ENCODE measurements around the gene PPP4R3A. TPM values are rescaled to one million over a fixed set of nuclear protein-coding genes. Genes with fewer than 3 reads are reported as not detected.
"Not testable (repeated sequence)": the region's sequence is repeated elsewhere in the genome, so short reads cannot be mapped to it uniquely, and the experiment has no call there.

Gene PPP4R3A
- total RNA-seq, result 49.0 and 65.7 TPM in 2 replicates

GRCh38 chr14:91510171-91511042 is at the start of gene PPP4R3A:
Gene PPP4R3A (minus strand): TSS chr14:91510310. CDS start chr14:91509647, 663 bp downstream.
- DNase-seq (ENCODE audit: low read depth in 2 of 2), result peak; percentile 98

GRCh38 chr14:91555531-91555930 is 45.4 kb upstream of the PPP4R3A start:
- DNase-seq (ENCODE audit: low read depth in 2 of 2), result no peak

GRCh38 chr14:91554535-91555332 is 44.6 kb upstream of the PPP4R3A start:
- no peak for DNase-seq (ENCODE audit: low read depth in 2 of 2)

- DNase-seq (ENCODE audit: low read depth in 2 of 2), result no peak
Measured at GRCh38 chr14:91548108-91548507, 38.0 kb upstream of the PPP4R3A start.

GRCh38 chr14:91545946-91546716 is 36.0 kb upstream of the PPP4R3A start:
- no peak for DNase-seq (ENCODE audit: low read depth in 2 of 2)

- DNase-seq (ENCODE audit: low read depth in 2 of 2), result no peak
Measured at GRCh38 chr14:91545204-91545603, 35.1 kb upstream of the PPP4R3A start.

GRCh38 chr14:91536327-91536726 is 26.2 kb upstream of the PPP4R3A start:
- no peak for DNase-seq (ENCODE audit: low read depth in 2 of 2)

- DNase-seq (ENCODE audit: low read depth in 2 of 2), result not testable (repeated sequence)
Measured at GRCh38 chr14:91534059-91534458, 23.9 kb upstream of the PPP4R3A start.

- no peak for DNase-seq (ENCODE audit: low read depth in 2 of 2)
Measured at GRCh38 chr14:91533623-91534022, 23.5 kb upstream of the PPP4R3A start.

GRCh38 chr14:91523972-91524371 is 13.9 kb upstream of the PPP4R3A start:
- no peak for DNase-seq (ENCODE audit: low read depth in 2 of 2)

- no peak for DNase-seq (ENCODE audit: low read depth in 2 of 2)
Measured at GRCh38 chr14:91521061-91521640, 11.0 kb upstream of the PPP4R3A start.

GRCh38 chr14:91520138-91520537 is 10.0 kb upstream of the PPP4R3A start:
- DNase-seq (ENCODE audit: low read depth in 2 of 2), result no peak

GRCh38 chr14:91519239-91520036 is 9.3 kb upstream of the PPP4R3A start:
- no peak for DNase-seq (ENCODE audit: low read depth in 2 of 2)

- no peak for DNase-seq (ENCODE audit: low read depth in 2 of 2)
Measured at GRCh38 chr14:91516663-91517388, 6.7 kb upstream of the PPP4R3A start.

GRCh38 chr14:91515979-91516378 is 5.9 kb upstream of the PPP4R3A start:
- DNase-seq (ENCODE audit: low read depth in 2 of 2), result no peak

GRCh38 chr14:91511043-91511383 is 903 bp upstream of the PPP4R3A start:
- no peak for DNase-seq (ENCODE audit: low read depth in 2 of 2)

GRCh38 chr14:91509878-91510170 is 286 bp downstream of the PPP4R3A start:
- DNase-seq (ENCODE audit: low read depth in 2 of 2), result no peak

- DNase-seq (ENCODE audit: low read depth in 2 of 2), result peak; percentile 23 to 37
Measured at GRCh38 chr14:91509083-91509877, 830 bp downstream of the PPP4R3A start.

GRCh38 chr14:91508105-91508504 is 2.0 kb downstream of the PPP4R3A start:
- no peak for DNase-seq (ENCODE audit: low read depth in 2 of 2)

All from lung microvascular endothelial cell (primary cell).